CD4-positive, CD25-positive, alpha-beta regulatory T cell (primary cell): ENCODE results near the gene SRSF7. TPM values are rescaled to one million over a fixed set of nuclear protein-coding genes. Genes with fewer than 3 reads are reported as not detected.
"Not testable (repeated sequence)": the region's sequence is repeated elsewhere in the genome, so short reads cannot be mapped to it uniquely, and the experiment has no call there.

Experiments used
- ATAC-seq, 2 donors: fragments of 150-1000 bp; cut with Tn5 transposase; one replicate each; pipeline ENCODE4 v1.10.0; 2021; ENCODE audit warnings: low read depth in 2 of 2, moderate number of reproducible peaks in 2 of 2, moderate library complexity in 1 of 2
- DNase-seq, 3 donors: peaks; one replicate each; pipeline versions ENCODE4 v3.0.0 to v3.0.0-alpha.2; 2012 to 2022; ENCODE audit warnings: mixed read lengths in 1 of 3
- H3K27ac ChIP-seq: one replicate; pipeline ENCODE4 v1.7.0; 2013; ENCODE audit warnings: mild to moderate bottlenecking, low read length; ENCODE audit not compliant: insufficient read depth, poor library complexity, severe bottlenecking
- H3K27me3 ChIP-seq: one replicate; pipeline ENCODE4 v1.7.0; 2013; ENCODE audit warnings: low read length; ENCODE audit not compliant: control insufficient read depth, insufficient read depth
- H3K36me3 ChIP-seq: one replicate; pipeline ENCODE4 v1.7.0; 2013; ENCODE audit warnings: mild to moderate bottlenecking, low read length, moderate library complexity; ENCODE audit not compliant: control insufficient read depth, insufficient read depth
- H3K4me1 ChIP-seq: 2 replicates; pipeline ENCODE4 v1.7.0; 2013; ENCODE audit warnings: mild to moderate bottlenecking, low read length; ENCODE audit not compliant: insufficient read depth, control insufficient read depth, poor library complexity, severe bottlenecking
- H3K4me3 ChIP-seq: one replicate; pipeline ENCODE4 v1.7.0; 2013; ENCODE audit warnings: low read depth, mild to moderate bottlenecking, low read length, moderate library complexity
- H3K9me3 ChIP-seq, 2 experiments: 1 replicate in 1 of 2; 2 replicates in 1 of 2; pipeline ENCODE4 v1.7.0; 2013; ENCODE audit warnings: low read length in 2 of 2, mild to moderate bottlenecking in 1 of 2, moderate library complexity in 1 of 2; ENCODE audit not compliant: control insufficient read depth in 2 of 2
- H3K27ac Mint-ChIP-seq, 3 donors: one replicate each; pipeline ENCODE4 v1.8.0; 2020 to 2022; ENCODE audit warnings: mild to moderate bottlenecking in 3 of 3, mixed read lengths in 3 of 3, moderate library complexity in 2 of 3
- H3K27me3 Mint-ChIP-seq: one replicate; pipeline ENCODE4 v1.8.0; 2022; ENCODE audit warnings: mild to moderate bottlenecking, mixed read lengths
- H3K36me3 Mint-ChIP-seq: one replicate; pipeline ENCODE4 v1.8.0; 2020; ENCODE audit warnings: mixed read lengths
- H3K4me1 Mint-ChIP-seq, 4 donors: one replicate each; pipeline ENCODE4 v1.8.0; 2020 to 2022; ENCODE audit warnings: mixed read lengths in 4 of 4, mild to moderate bottlenecking in 1 of 4
- H3K4me3 Mint-ChIP-seq, 4 donors: one replicate each; pipeline ENCODE4 v1.8.0; 2020 to 2022; ENCODE audit warnings: mild to moderate bottlenecking in 4 of 4, mixed read lengths in 4 of 4, moderate library complexity in 3 of 4
- H3K9me3 Mint-ChIP-seq, 7 donors: one replicate each; pipeline ENCODE4 v1.8.0; 2020 to 2022; ENCODE audit warnings: mixed read lengths in 7 of 7, mild to moderate bottlenecking in 3 of 7, moderate library complexity in 2 of 7
- polyA plus RNA-seq, 4 donors: library from polyadenylated mRNA; unstranded; fragments of 300-500 nt; fragmentation: Illumina TruSeq; gene quantifications; one replicate each; pipeline ENCODE4 v1.2.3, GENCODE V29; 2021
- total RNA-seq: library from RNA; stranded (reverse); gene quantifications from one replicate; pipeline ENCODE4 v1.2.3, GENCODE V29; 2022

SRSF7 gene
- total and polyA plus RNA-seq, 5 donors from 2014 or later: 186 to 584 (median 212) TPM

- peaks cover 34% of the 10 kb centered on the region for H3K36me3 Mint-ChIP-seq
- Histone ChIP-seq H3K36me3 (peaks cover 12% of the 10 kb centered on the region), H3K4me1 (peaks cover 25% of the 10 kb centered on the region), H3K27ac (peak overlapping the region; percentile 71)
- not testable (repeated sequence) for H3K27me3 ChIP-seq, DNase-seq, ATAC-seq, H3K27me3 Mint-ChIP-seq, H3K9me3 ChIP-seq, H3K4me3 ChIP-seq, H3K9me3 Mint-ChIP-seq
- H3K27ac Mint-ChIP-seq: peak overlapping the region; percentile 90 to 97 (median 92)
- peaks cover 17 to 71% (median 41%) of the 10 kb centered on the region in 4 donors for H3K4me1 Mint-ChIP-seq
- peak overlapping the region in 3 of 4 donors; percentile 65 to 86 (median 79) for H3K4me3 Mint-ChIP-seq
These were observed 42.7 kb downstream of the SRSF7 start for GRCh38 chr2:38708491-38708890.

GRCh38 chr2:38706846-38707345 is 44.3 kb downstream of the SRSF7 start:
- Mint-ChIP-seq H3K36me3 (peaks cover 27% of the 10 kb centered on the region), H3K4me3 (peak overlapping the region in 1 of 4 donors; percentile 53), H3K27ac (peak overlapping the region; percentile 21 to 87 (median 57)), H3K4me1 (peaks cover 17 to 70% (median 40%) of the 10 kb centered on the region in 4 donors), H3K27me3 (no peaks in the 10 kb centered on the region), H3K9me3 (peaks cover 0 to 4% (median 3%) of the 10 kb centered on the region in 7 donors)
- H3K9me3 ChIP-seq: no peaks in the 10 kb centered on the region
- H3K27me3 ChIP-seq: no peaks in the 10 kb centered on the region
- ATAC-seq (no peak), DNase-seq (no peak)
- H3K4me3 ChIP-seq: no peak overlapping the region
- peaks cover 28% of the 10 kb centered on the region for H3K4me1 ChIP-seq
- H3K27ac ChIP-seq: no peak overlapping the region
- H3K36me3 ChIP-seq: peaks cover 12% of the 10 kb centered on the region

GRCh38 chr2:38704664-38705063 is 46.5 kb downstream of the SRSF7 start:
- Mint-ChIP-seq H3K4me1 (peaks cover 21 to 71% (median 47%) of the 10 kb centered on the region in 4 donors), H3K4me3 (peak overlapping the region in 1 of 4 donors; percentile 65), H3K27ac (peak overlapping the region; percentile 31 to 63 (median 41)), H3K27me3 (peaks cover 4% of the 10 kb centered on the region), H3K36me3 (peaks cover 21% of the 10 kb centered on the region), H3K9me3 (peaks cover 0 to 7% (median 1%) of the 10 kb centered on the region in 7 donors)
- no peaks in the 10 kb centered on the region for H3K9me3 ChIP-seq
- H3K4me3 ChIP-seq: no peak overlapping the region
- ATAC-seq (no peak), DNase-seq (no peak)
- peaks cover 35% of the 10 kb centered on the region for H3K4me1 ChIP-seq
- H3K27me3 ChIP-seq: no peaks in the 10 kb centered on the region
- no peak overlapping the region for H3K27ac ChIP-seq
- peaks cover 6% of the 10 kb centered on the region for H3K36me3 ChIP-seq

- H3K9me3 Mint-ChIP-seq, H3K36me3 ChIP-seq, H3K27me3 Mint-ChIP-seq, H3K4me3 ChIP-seq, H3K27me3 ChIP-seq, DNase-seq, H3K9me3 ChIP-seq, H3K27ac Mint-ChIP-seq, ATAC-seq, H3K27ac ChIP-seq: not testable (repeated sequence)
- H3K4me1 Mint-ChIP-seq: peaks cover 11 to 66% (median 39%) of the 10 kb centered on the region in 4 donors
- peaks cover 29% of the 10 kb centered on the region for H3K4me1 ChIP-seq
- peak overlapping the region in 1 of 4 donors; percentile 16 for H3K4me3 Mint-ChIP-seq
- H3K36me3 Mint-ChIP-seq: peaks cover 21% of the 10 kb centered on the region
These were observed 47.8 kb downstream of the SRSF7 start for GRCh38 chr2:38703336-38703735.

GRCh38 chr2:38702413-38702812 is 48.7 kb downstream of the SRSF7 start:
- H3K27ac ChIP-seq: peak overlapping the region; percentile 78
- Mint-ChIP-seq H3K27ac (peak overlapping the region; percentile 92 to 93 (median 92)), H3K4me3 (peak overlapping the region; percentile 16 to 91 (median 35)), H3K36me3 (peaks cover 23% of the 10 kb centered on the region), H3K4me1 (peaks cover 13 to 70% (median 40%) of the 10 kb centered on the region in 4 donors), H3K9me3 (peaks cover 0 to 7% (median 1%) of the 10 kb centered on the region in 7 donors), H3K27me3 (peaks cover 4% of the 10 kb centered on the region)
- no peak for DNase-seq
- H3K36me3 ChIP-seq: peaks cover 6% of the 10 kb centered on the region
- H3K27me3 ChIP-seq: no peaks in the 10 kb centered on the region
- no peaks in the 10 kb centered on the region for H3K9me3 ChIP-seq
- no peak for ATAC-seq
- H3K4me1 ChIP-seq: peaks cover 37% of the 10 kb centered on the region
- H3K4me3 ChIP-seq: peak overlapping the region; percentile 19

- no peaks in the 10 kb centered on the region for H3K27me3 ChIP-seq
- Mint-ChIP-seq H3K4me3 (peak overlapping the region; percentile 10 to 70 (median 35)), H3K4me1 (peaks cover 18 to 70% (median 45%) of the 10 kb centered on the region in 4 donors), H3K27me3 (peaks cover 4% of the 10 kb centered on the region), H3K9me3 (peaks cover 0 to 7% (median 1%) of the 10 kb centered on the region in 7 donors), H3K27ac (peak overlapping the region; percentile 92 to 97 (median 93)), H3K36me3 (peaks cover 17% of the 10 kb centered on the region)
- peak overlapping the region; percentile 80 for H3K4me3 ChIP-seq
- DNase-seq: no peak
- peak overlapping the region; percentile 78 for H3K27ac ChIP-seq
- peaks cover 6% of the 10 kb centered on the region for H3K36me3 ChIP-seq
- H3K9me3 ChIP-seq: no peaks in the 10 kb centered on the region
- H3K4me1 ChIP-seq: peaks cover 46% of the 10 kb centered on the region
- ATAC-seq: no peak
These were observed 49.6 kb downstream of the SRSF7 start for GRCh38 chr2:38701542-38701941.

DNA sequence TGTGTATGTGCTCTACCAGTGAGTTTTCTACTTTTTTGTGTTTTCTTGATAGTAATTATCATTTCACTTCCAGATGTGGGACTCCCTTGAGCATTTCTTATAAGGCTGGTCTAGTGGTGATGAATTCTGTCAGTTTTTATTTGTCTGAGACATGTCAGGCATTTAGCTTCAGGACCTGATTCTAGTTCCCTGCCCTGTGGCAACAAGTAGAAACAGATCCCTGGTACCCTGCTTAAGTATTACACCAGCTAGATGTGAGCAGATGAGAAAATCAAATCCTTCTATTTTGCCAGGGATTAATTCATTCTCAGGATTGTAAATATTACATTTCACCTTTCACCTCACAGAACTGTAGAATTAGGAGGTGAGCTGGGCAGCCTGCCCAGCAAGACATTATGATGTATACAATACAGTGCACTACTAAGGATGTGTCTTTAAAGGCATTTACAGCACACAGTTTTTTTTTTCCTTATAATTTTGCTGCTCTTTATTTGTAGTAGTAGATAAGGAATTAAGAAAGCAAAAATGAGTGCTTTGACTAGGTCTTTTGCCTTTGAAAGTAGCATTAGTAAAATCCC is 50.2 kb downstream of the SRSF7 start:
- peak overlapping the region; percentile 80 for H3K4me3 ChIP-seq
- H3K36me3 Mint-ChIP-seq: peaks cover 20% of the 10 kb centered on the region

More for the DNA sequence above, 50.2 kb downstream of the SRSF7 start:
- no peaks in the 10 kb centered on the region for H3K27me3 ChIP-seq
- Mint-ChIP-seq H3K9me3 (peaks cover 0 to 7% (median 1%) of the 10 kb centered on the region in 7 donors), H3K4me3 (peak overlapping the region; percentile 70 to 80 (median 78)), H3K4me1 (peaks cover 18 to 71% (median 47%) of the 10 kb centered on the region in 4 donors), H3K27ac (peak overlapping the region; percentile 92 to 97 (median 93)), H3K27me3 (peaks cover 4% of the 10 kb centered on the region)
- no peaks in the 10 kb centered on the region for H3K9me3 ChIP-seq
- H3K4me1 ChIP-seq: peaks cover 49% of the 10 kb centered on the region
- H3K36me3 ChIP-seq: peaks cover 6% of the 10 kb centered on the region
- peak overlapping the region; percentile 78 for H3K27ac ChIP-seq
- DNase-seq (peak in 1 of 3 donors; percentile 22), ATAC-seq (no peak)
